Measurements from ENCODE around the gene DTNA. TPM values are rescaled to one million over a fixed set of nuclear protein-coding genes. Genes with fewer than 3 reads are reported as not detected.

DTNA gene
- total RNA-seq, 1 donor from 2014 or later: 208 TPM

DNA sequence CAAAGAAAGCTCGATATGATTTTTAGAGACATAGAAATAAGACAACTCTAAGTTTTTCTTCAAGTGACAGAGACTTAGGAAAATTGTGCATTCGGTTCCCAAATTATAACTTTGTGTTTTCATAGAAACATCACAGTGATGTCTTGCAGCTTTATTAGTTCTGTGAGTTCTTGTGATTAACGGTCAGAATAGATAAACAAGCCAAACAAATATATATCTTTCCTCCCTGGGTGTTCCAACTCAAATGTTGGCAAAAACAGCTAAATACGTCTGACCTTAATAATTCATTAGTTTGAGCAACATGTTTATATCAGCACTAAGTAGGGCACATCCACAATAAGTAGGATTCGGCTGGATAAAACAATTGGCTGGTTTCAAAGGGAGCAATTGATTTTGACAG is 47.6 kb downstream of the DTNA start:
- DNase-seq (ENCODE audit: low spot score): no peak
- intact Hi-C loops (cut with DNase I): no loop called here

DNA sequence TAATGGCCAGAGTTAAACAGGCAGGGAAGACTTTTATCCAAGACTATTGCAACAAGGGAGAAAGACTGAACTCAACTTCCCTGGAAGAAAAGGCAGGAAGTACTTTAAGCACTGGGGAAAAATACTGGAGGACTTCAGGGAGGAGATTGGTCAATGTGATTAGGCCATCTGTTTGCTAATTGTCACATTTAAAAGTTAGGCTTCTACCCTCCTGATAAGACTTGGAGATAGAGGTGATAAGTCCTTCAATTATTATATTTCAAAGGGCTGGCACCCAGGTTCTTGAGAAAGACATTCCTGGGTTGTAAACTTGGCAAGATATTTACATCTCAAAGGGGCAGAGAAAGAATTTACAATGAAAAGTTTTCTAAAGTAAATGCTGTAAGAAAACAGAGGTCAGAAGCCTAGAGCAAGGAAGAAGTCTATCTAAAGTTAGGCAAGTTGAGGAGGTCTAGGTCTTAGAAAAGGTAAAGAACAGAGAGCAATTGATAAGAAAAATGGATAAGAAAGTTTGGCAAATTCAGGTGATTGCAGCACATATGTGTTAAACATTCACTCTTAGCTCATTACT is 48.4 kb downstream of the DTNA start:
- DNase-seq (ENCODE audit: low spot score): no peak
- intact Hi-C loops (cut with DNase I): no loop called here

DNA sequence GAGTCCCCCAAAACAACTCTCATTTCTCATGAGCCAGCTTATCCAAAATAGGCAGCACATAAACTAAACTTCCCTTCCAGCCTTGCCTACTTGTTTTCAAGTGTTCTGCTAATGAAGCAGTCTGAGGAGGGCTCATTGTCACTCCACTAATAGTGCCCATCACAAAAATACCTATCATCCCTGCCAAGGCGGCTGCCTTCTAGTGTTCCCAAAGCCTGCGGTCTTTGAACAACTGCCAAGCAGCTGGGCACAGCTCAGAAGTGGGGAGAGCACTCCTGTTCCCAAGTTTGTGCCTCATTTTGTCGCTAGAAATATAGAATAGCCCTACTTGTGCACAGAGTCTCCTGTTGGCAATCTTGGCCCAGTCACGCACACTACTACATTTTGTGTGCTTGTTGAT is 50.3 kb downstream of the DTNA start:
- DNase-seq (ENCODE audit: low spot score): no peak
- intact Hi-C loops (cut with DNase I): no loop called here

DNA sequence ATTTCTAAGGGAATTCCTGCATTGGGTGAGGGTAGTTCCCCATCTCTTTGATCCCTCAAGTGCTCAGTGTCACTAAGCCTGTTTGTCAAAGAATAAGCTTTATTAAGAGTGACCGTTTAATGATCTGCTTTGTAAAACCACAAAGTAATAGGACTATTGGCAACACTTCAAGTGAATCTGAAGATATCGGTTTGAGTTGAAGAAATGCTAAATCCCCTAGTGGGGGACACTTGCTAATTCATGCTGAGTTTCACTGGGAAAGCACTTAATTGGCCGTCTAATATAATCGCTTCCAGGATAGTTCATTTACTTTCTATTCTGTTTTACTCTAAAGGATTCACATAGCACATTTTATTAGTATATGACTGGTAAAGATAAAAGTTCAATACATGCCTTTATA is 54.4 kb downstream of the DTNA start:
- intact Hi-C loops (cut with DNase I): no loop called here
- DNase-seq (ENCODE audit: low spot score): no peak

DNA sequence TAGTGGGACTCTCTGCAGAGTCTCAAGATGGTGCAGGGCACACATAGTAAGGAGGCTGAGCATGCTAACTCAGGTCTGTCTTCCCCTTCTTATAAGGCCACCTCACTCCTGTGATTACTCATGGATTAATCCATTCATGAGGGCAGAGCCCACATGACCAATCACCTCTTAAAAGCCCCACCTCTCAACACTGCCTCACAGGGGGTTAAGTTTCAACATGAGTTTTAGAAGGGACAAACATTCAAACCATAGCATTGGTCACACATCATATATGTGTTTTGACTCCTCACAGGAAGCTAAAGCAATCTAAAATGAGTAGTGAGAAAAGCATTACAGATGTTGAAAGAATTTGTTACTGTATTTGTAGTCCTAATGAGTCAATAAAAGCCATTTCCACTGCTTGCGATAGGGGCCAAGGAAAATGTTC is 57.5 kb downstream of the DTNA start:
- DNase-seq (ENCODE audit: low spot score): no peak
- intact Hi-C loops (cut with DNase I): no loop called here

DNA sequence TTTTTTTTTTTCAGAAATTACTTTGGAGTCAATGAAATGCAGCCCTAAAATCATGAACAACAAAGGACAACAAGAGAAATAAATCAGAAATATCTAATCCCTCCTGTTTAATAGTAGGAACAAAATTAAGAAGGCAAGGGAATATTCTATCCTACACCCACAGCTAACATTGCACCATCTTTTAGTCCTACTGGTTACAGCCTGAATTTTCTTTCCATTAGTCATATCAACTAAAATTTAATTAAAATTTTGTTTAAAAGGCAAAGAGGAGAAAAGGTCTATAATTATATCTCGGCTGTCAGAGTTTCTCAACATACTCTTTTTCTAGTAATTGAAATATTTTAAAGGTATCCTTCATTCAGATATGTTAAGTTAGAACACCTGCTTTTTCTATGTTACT is 61.9 kb downstream of the DTNA start:
- no peak for DNase-seq (ENCODE audit: low spot score)
- intact Hi-C loops (cut with DNase I): loop anchor here (10.0 kb wide), 1 partner anchor 167 kb away; no protein-coding TSS in a partner anchor

DNA sequence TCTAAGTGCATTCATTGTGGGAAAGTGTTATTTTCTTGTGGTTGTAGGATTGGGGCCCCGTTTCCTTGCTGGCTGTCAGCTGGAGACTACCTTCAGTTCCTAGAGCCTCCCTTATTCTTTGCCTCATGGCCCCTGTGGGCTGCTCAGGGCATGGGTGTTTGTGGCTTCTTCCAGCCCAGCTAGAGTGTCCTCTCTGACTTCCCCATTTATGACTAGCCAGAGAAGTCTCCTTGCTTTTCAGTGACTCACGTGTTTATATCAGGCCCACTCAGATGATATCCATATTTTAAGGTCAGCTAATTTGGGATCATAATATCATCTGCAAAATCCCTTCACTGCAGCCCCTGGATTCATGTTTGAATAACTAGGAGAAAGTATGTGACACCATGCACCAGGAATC is 62.8 kb downstream of the DTNA start:
- DNase-seq (ENCODE audit: low spot score): no peak
- intact Hi-C loops (cut with DNase I): loop anchor here (10.0 kb wide), 1 partner anchor 168 kb away; no protein-coding TSS in a partner anchor

DNA sequence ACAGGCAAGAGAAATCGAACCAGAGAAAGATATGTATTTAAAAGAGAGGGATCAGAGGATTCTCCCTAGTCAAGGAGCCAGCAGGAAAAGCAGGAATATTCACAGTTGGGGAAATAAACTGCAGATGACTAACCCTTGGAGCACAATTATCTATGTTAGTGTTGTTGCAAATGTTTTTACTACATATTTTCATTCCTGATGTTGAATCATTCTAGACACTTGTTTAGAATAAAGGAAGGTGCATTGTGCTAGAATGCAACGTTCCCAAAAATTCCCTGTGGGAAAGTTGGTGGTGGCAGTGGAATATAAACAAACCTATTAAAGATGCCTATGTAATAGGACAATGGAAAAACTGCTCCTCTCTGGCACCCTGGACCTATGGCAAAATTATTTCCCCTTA is 63.3 kb downstream of the DTNA start:
- DNase-seq (ENCODE audit: low spot score): no peak
- intact Hi-C loops (cut with DNase I): loop anchor here (10.0 kb wide), 1 partner anchor 169 kb away; no protein-coding TSS in a partner anchor

DNA sequence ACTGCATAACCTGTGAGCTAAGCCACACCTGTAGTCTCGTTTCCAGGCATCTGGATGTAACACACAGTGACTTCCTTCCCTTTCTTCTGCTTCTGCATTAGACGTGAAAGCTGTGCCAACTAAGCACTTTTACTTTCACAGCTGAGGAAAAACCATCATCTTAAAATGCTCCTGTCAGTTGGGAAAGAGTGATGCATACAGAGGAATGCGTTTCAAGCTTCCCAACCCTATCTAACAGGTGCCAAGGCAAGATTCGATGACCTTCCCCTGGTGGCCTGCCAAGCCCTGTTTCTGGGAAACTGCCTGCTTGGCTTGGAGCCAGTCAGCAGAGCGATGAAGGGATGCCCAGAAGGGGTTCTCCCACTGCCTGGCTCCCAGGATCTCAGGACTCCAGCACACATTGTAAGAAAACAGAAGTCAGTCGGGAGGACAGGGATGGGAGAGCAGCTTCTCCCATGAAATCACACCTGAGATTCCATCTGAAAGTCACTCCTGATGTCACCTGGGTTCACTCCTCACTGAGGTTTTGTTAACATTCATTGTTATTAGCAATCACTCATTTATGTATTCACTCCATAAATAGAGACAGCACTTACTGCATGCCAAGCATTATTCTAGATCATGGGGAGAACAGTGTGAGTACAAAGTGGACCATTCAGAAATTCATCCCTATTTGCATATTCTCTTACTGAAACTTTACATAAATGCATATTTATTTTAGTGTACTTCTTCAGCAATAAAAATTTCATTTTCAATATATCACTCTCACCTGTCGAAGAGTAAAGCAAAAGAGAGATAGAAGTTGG is 64.1 kb downstream of the DTNA start:
- DNase-seq (ENCODE audit: low spot score): no peak
- intact Hi-C loops (cut with DNase I): loop anchor here (10.0 kb wide), 1 partner anchor 169 kb away; no protein-coding TSS in a partner anchor

DNA sequence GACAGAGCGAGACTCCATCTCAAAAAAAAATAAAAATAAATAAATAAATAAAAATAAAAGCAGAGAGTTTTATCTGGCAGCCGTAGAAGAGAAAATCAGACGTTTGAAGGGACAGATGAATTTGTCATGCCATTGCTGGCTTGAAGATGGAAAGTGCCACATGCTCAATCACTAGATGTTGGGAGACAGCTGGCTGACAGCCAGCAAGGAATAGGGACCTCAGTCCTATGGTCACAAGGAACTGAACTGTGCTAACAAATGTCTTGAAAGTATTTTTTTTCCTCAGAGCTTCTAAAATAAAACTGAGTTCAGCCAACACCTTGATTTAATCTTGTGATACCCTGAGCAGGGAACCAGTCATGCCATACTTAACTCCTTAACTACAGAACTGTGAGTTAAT is 65.4 kb downstream of the DTNA start:
- intact Hi-C loops (cut with DNase I): loop anchor here (5.0 to 10.0 kb wide), 2 partner anchors 43 to 171 kb away; no protein-coding TSS in a partner anchor
- no peak for DNase-seq (ENCODE audit: low spot score)

DNA sequence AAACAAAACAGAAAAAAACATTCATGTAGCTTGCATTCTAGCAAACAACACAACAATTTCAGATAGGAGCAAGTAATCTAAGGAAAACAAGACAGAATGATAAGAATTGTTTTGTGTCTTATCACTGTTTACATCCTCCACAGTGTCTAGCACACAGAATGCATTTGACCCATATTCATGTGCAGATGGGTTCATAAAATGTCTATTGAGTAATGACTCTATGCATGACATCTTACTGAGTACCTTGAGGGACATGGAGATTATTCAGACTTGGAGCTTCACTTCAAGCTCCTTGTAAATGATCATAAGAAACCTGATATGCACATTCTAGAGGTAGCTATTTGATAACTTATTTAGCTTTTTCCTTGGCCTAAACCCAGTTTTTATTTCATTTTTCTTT is 69.0 kb downstream of the DTNA start:
- no peak for DNase-seq (ENCODE audit: low spot score)
- intact Hi-C loops (cut with DNase I): loop anchor here (5.0 to 10.0 kb wide), 2 partner anchors 47 to 174 kb away; no protein-coding TSS in a partner anchor

DNA sequence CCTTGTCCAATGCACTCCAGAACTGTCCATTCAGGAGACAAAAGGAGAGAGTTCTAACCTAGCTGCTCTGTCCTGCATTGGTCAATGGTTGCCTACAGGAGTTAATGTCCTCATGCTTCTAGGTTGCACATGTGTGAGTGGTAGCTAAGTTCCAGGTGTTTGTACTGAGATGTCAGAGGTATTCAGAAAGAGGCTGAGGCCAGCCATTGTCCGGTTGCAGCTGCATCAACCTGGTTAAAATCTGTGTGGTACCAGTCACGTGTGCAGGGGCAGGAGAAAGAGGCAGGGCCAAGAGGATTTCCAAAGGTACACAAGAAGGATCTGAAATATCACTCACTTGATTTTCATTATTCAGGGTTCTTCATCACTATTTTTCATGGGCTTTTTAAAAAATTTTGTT is 70.8 kb downstream of the DTNA start:
- intact Hi-C loops (cut with DNase I): loop anchor here (5.0 kb wide), 1 partner anchor 424 kb away; no protein-coding TSS in a partner anchor
- no peak for DNase-seq (ENCODE audit: low spot score)

DNA sequence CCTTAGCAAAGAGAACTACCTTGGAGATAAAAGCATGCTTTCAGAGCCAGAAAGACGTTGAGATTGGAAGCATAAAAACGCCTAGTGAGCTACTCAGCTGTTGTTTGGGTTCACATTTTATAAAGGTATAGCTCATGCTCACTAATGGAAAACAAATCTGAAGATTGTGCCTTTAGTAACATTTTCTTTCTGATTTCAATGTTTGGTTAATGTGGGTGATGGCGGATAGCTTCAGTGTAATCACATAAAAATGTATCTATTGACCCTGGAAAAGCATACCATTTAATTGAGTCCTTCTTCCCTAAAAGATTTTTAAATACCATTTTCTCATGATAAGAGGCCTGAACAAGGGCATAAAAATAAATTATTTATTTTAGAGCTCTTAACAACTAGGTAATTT is 73.4 kb downstream of the DTNA start:
- intact Hi-C loops (cut with DNase I): loop anchor here (5.0 kb wide), 1 partner anchor 426 kb away; no protein-coding TSS in a partner anchor
- no peak for DNase-seq (ENCODE audit: low spot score)

DNA sequence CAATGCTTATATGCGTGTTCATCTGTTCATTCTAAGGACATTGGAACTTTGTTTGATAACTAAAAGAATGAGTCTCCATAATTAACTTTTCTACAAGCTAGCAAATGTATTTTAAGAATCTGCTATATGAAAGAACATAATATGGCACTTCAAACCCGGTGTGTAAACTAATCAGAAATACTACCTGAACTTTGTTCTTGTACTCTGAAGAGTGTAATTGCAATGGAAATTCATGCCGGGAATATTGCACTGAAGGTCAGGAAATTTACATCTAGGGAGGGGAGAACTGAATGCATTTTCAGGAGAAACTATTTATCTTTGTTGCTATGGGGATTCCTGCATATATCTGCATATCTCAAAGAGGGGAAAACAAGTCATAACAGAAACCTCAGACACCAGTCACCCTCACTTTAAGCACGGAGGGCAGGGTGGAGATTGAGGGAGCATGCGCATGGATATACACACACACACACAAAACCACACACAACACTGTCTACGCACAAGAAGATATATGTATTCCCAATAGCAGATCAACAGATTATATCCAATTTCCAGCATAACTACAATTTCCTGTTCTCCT is 76.2 kb downstream of the DTNA start:
- DNase-seq (ENCODE audit: low spot score): no peak
- intact Hi-C loops (cut with DNase I): no loop called here

DNA sequence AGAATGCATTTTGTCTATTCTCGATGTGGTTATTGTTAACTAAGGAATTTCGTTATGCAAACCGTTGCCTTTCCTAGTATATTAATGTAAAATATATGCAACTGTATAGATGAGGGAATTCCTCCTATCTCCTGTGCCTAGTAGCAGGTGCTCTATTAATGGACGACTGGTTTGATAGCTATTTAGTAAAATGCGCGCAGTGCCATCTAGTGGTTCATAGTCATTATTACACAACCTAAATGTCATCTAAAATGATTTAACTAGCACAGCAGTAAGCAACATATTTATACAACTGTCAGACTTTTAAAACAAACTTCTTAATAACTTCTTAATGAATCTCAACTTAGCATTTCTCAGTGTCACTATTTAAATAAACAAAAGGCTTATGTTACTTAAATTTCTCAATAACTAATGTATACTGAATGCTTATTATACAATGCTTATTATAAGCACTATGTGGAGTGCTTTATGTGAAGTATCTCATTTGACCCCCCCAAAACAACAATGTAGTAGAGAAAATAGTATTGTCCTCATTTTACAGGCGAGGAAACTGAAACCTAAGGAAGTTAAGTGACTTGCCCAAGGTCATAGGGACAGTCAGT is 77.9 kb downstream of the DTNA start:
- intact Hi-C loops (cut with DNase I): loop anchor here (2.0 kb wide), 1 partner anchor 127 kb away; no protein-coding TSS in a partner anchor
- DNase-seq (ENCODE audit: low spot score): no peak

DNA sequence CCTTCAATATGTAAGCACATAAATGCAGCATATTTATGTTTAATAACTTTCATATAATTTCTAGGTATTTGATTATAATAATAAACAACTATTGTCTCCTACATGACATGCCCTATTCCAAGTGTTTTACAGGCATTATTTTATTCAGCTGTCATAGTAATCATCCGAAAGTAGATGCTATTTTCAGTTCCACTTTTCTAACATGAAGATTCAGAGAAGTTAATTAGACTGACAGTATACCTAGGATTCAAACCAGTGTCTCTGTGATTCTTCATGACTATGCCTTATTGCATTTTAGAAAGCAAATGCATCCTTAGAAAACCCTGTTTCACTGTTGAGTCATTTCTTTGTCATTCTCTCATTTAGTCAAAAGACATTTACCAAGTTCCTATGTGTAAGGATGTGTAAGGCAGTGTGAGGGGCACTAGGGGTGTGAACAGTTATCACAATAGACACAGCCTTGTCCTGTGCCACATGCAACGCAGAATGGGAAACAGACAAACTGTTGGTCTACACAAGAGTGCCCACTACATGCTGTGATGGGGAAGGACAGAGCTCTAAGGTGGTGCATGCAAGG is 79.8 kb downstream of the DTNA start:
- DNase-seq (ENCODE audit: low spot score): no peak
- intact Hi-C loops (cut with DNase I): loop anchor here (2.0 to 10.0 kb wide), 2 partner anchors 129 to 295 kb away; no protein-coding TSS in a partner anchor

DNA sequence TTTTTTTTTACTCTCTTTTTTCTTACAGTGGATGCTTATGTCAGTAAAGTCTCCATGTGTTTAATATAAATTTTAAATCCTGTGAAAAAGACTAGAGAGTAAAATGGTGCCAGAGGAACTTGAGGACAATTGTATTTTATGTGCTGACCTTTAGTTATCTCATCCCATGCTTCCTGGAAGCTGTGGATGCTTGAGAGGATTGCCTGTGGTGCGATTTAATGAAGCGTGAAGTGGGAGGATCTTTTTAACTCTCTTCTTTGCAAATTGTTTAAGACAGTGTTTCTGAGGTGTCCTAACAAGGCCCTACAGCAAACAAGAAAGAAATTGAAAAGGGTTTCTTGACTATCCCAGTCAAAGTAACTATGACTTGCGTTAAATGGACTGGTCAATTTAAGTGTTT is 84.2 kb downstream of the DTNA start:
- DNase-seq (ENCODE audit: low spot score): no peak
- intact Hi-C loops (cut with DNase I): loop anchor here (10.0 kb wide), 1 partner anchor 300 kb away; no protein-coding TSS in a partner anchor

DNA sequence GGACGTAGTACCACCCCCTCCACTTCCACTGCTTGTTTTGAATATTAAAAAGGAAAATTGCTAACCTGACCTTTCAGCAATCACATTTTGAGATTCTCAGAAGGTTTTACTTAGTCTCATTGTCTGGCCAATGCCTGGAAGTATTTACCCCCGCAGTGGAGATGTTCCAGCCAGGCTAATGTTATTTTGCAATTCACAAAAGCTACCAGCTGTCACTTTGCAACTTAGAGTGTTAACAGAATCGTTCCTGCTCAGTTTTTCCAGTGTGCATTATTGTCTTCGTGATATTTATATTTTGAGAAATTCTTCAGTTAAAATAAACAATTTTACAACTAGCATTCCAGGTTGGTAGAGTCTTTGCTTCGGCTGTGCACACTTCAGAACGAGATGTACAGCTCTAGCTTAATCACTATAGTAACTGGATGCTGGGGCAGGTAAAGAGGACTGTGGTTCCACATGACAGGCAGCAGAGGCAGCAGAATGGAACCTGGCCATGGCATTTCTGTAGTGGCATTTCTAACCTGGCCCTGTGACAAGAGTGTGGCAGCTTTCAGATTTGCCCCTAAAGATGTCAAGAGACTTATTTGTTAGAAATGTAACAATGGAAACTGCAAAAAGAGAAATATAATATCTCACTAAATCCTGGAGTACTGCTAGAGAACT is 85.1 kb downstream of the DTNA start:
- intact Hi-C loops (cut with DNase I): loop anchor here (10.0 kb wide), 1 partner anchor 300 kb away; no protein-coding TSS in a partner anchor
- no peak for DNase-seq (ENCODE audit: low spot score)
